SK-N-SH (cell line): Measurements from ENCODE around the gene MTURN. TPM values are rescaled to one million over a fixed set of nuclear protein-coding genes. Genes with fewer than 3 reads are reported as not detected.

Experiments
- CTCF ChIA-PET: fragments of 300-600, 350-600 bp; formaldehyde crosslinking; extraction: SDS; loops from one replicate; lab custom pipeline; 2021; lab: Yijun Ruan, JAX
- POLR2A ChIA-PET: fragments of 350-600 bp; sonication (Branson Sonifier 250); formaldehyde crosslinking; extraction: SDS; loops from one replicate; lab custom pipeline; 2020; ENCODE audit warnings: antibody characterized with exemption, inconsistent platforms; lab: Yijun Ruan, JAX
- DNase-seq: peaks from one replicate; pipeline ENCODE4 v3.0.0; 2012
- H2AFZ ChIP-seq: fragments of 200-600 bp; sonication (generic); 2 replicates; pipeline ENCODE4 v1.8.1; 2016; ENCODE audit warnings: antibody characterized with exemption, mild to moderate bottlenecking, low read depth
- H3F3A ChIP-seq: fragments of 200-600 bp; sonication (generic); replicated peaks from 2 replicates; pipeline ENCODE3; 2016; ENCODE audit warnings: antibody characterized with exemption, mild to moderate bottlenecking; ENCODE audit not compliant: insufficient read depth
- H3K27ac ChIP-seq, 2 experiments: fragments of 200-500 bp in 1 of 2; fragments of 200-600 bp in 1 of 2; sonication (Bioruptor generic) in 1 of 2; sonication (generic), shearing (Covaris generic) in 1 of 2; 2 replicates each; pipeline versions ENCODE4 v1.5.1 to v1.6.1; 2014 to 2016; ENCODE audit warnings: low read depth in 2 of 2, inconsistent platforms in 1 of 2, low read length in 1 of 2, mild to moderate bottlenecking in 1 of 2, mixed read lengths in 1 of 2
- H3K27me3 ChIP-seq: fragments of 200-600 bp; sonication (generic), shearing (Covaris generic); 2 replicates; pipeline ENCODE4 v1.6.1; 2016; ENCODE audit warnings: mixed run types; ENCODE audit not compliant: insufficient read depth
- H3K36me3 ChIP-seq, 2 experiments: fragments of 200-500 bp in 1 of 2; fragments of 200-600 bp in 1 of 2; sonication (Bioruptor generic) in 1 of 2; sonication (generic) in 1 of 2; replicated peaks in 1 of 2; 2 replicates each; pipeline versions ENCODE3 to v1.5.1; 2014 to 2016; ENCODE audit warnings: low read length in 1 of 2, mild to moderate bottlenecking in 1 of 2; ENCODE audit not compliant: insufficient read depth in 2 of 2, control insufficient read depth in 1 of 2
- H3K4me1 ChIP-seq, 2 experiments: fragments of 200-500 bp in 1 of 2; fragments of 200-600 bp in 1 of 2; sonication (Bioruptor generic) in 1 of 2; sonication (generic), shearing (Covaris generic) in 1 of 2; 2 replicates each; pipeline versions ENCODE4 v1.5.1 to v1.6.1; 2014 to 2016; ENCODE audit warnings: low read depth in 1 of 2, low read length in 1 of 2, mixed run types in 1 of 2; ENCODE audit not compliant: insufficient read depth in 2 of 2, control insufficient read depth in 1 of 2
- H3K4me2 ChIP-seq: fragments of 200-600 bp; sonication (generic), shearing (Covaris generic); 2 replicates; pipeline ENCODE4 v1.6.1; 2017; ENCODE audit warnings: mixed run types
- H3K4me3 ChIP-seq, 2 experiments: fragments of 200-500 bp in 1 of 2; fragments of 200-600 bp in 1 of 2; sonication (Bioruptor generic) in 1 of 2; sonication (generic), shearing (Covaris generic) in 1 of 2; 2 replicates each; pipeline versions ENCODE4 v1.5.1 to v1.8.1; 2014 to 2016; ENCODE audit warnings: low read depth in 2 of 2, inconsistent platforms in 1 of 2, low read length in 1 of 2, mild to moderate bottlenecking in 1 of 2, mixed read lengths in 1 of 2, moderate library complexity in 1 of 2
- H3K79me2 ChIP-seq: fragments of 200-600 bp; sonication (generic); 2 replicates; pipeline ENCODE4 v1.8.1; 2017; ENCODE audit warnings: mild to moderate bottlenecking; ENCODE audit not compliant: insufficient read depth
- H3K9ac ChIP-seq: fragments of 200-600 bp; sonication (generic); 2 replicates; pipeline ENCODE4 v1.6.1; 2017; ENCODE audit warnings: mixed run types
- H3K9me2 ChIP-seq: fragments of 200-600 bp; sonication (generic); 2 replicates; pipeline ENCODE4 v1.6.1; 2017; ENCODE audit warnings: mixed run types
- H3K9me3 ChIP-seq: fragments of 200-600 bp; sonication (generic); 2 replicates; pipeline ENCODE4 v1.6.1; 2017; ENCODE audit warnings: mixed run types, mild to moderate bottlenecking, moderate library complexity
- H4K20me1 ChIP-seq: fragments of 200-600 bp; sonication (generic); 2 replicates; pipeline ENCODE4 v1.6.1; 2017; ENCODE audit warnings: mild to moderate bottlenecking, mixed run types; ENCODE audit not compliant: insufficient read depth
- ELF1 ChIP-seq: IDR thresholded peaks from 2 replicates; pipeline ENCODE4 v1.4.0; 2012
- EP300 ChIP-seq, 2 experiments: IDR thresholded peaks; 2 replicates each; pipeline versions ENCODE4 v1.4.0 to v1.6.1; 2012; ENCODE audit warnings: borderline replicate concordance in 1 of 2, low read depth in 1 of 2, low read length in 1 of 2
- FOSL2 ChIP-seq: IDR thresholded peaks from 2 replicates; pipeline ENCODE4 v1.4.0; 2012; ENCODE audit warnings: low read depth, mild to moderate bottlenecking, moderate library complexity, borderline replicate concordance
- GATA2 ChIP-seq: sonication (generic); formaldehyde crosslinking; IDR thresholded peaks from 2 replicates; pipeline ENCODE4 v1.5.0; 2020; ENCODE audit warnings: mild to moderate bottlenecking, missing genetic modification reagents
- JUND ChIP-seq: IDR thresholded peaks from 2 replicates; pipeline ENCODE4 v1.4.0; 2012
- NFIC ChIP-seq: IDR thresholded peaks from 2 replicates; pipeline ENCODE4 v1.4.0; 2012; ENCODE audit warnings: borderline replicate concordance
- NRF1 ChIP-seq: IDR thresholded peaks from 2 replicates; pipeline ENCODE4 v1.6.1; 2012; ENCODE audit warnings: low read depth, mild to moderate bottlenecking, low read length
- REST ChIP-seq: IDR thresholded peaks from 2 replicates; pipeline ENCODE4 v1.6.1; 2012; ENCODE audit warnings: mild to moderate bottlenecking, low read depth, low read length, moderate library complexity
- USF1 ChIP-seq: IDR thresholded peaks from 2 replicates; pipeline ENCODE4 v1.4.0; 2012; ENCODE audit warnings: low read depth, borderline replicate concordance
- ZBTB33 ChIP-seq: IDR thresholded peaks from 2 replicates; pipeline ENCODE4 v1.4.0; 2012; ENCODE audit warnings: low read depth, borderline replicate concordance
- WGBS: methylation state at CpG from one replicate; pipeline ENCODE4 v1.1.6; 2017; ENCODE audit warnings: low lambda C conversion rate; 5-methylcytosine and 5-hydroxymethylcytosine counted together
- polyA plus RNA-seq, 3 experiments: library from polyadenylated mRNA; depleted of rRNA; stranded (reverse); fragments of >200 nt; gene quantifications; 2 replicates each; pipeline ENCODE4 v1.2.3, GENCODE V29; 2012

MTURN gene
- polyA plus RNA-seq, 1 of the 3 experiments (the other 2 are of a cell fraction): 9.0 TPM

- H2AFZ ChIP-seq: peak overlapping the region; percentile 77; the same call in 1 of the 2 replicates
- H4K20me1 ChIP-seq: no peaks in the 10 kb centered on the region
- H3K4me1 ChIP-seq: peaks cover 10 to 11% of the 10 kb centered on the region in 2 experiments
- no peaks in the 10 kb centered on the region for H3K9me3 ChIP-seq
- H3K9ac ChIP-seq: peak overlapping the region; percentile 11
- peaks cover 0 to 4% of the 10 kb centered on the region in 2 experiments for H3K36me3 ChIP-seq
- H3K79me2 ChIP-seq: no peaks in the 10 kb centered on the region
- H3K4me3 ChIP-seq: peak overlapping the region in 1 of 2 experiments; percentile 35; a peak in 1 of 4 replicates
- H3F3A ChIP-seq: peaks cover 9% of the 10 kb centered on the region
- H3K9me2 ChIP-seq: no peaks in the 10 kb centered on the region
- H3K27ac ChIP-seq: peak overlapping the region; percentile 4 to 77; a peak in 3 of 4 replicates
- ChIA-PET POLR2A (no interaction called here), CTCF (interaction anchor here (1.0 to 2.5 kb wide), 14 partner anchors 8 to 576 kb away, joined by 3 to 38 read pairs (median 4); partner anchors contain the start of gene MTURN)
- 81% methylated on average over 13 of the region's 13 CpGs for WGBS
- no peak for TF ChIP-seq EP300 (IDR thresholded peaks at IDR 0.05; ENCODE audit: borderline replicate concordance in 1 of 2, low read depth in 1 of 2, low read length in 1 of 2)
- no peak for TF ChIP-seq NFIC
- no peak for TF ChIP-seq ZBTB33
- TF ChIP-seq NRF1: no peak
- TF ChIP-seq REST: no peak
- no peak for TF ChIP-seq JUND
- no peak for TF ChIP-seq FOSL2
- no peak for TF ChIP-seq USF1
- no peak for TF ChIP-seq ELF1
- no peak for TF ChIP-seq GATA2 (CRISPR knock-in tag)
- no peaks in the 10 kb centered on the region for H3K27me3 ChIP-seq
- H3K4me2 ChIP-seq: peak overlapping the region; percentile 73
- DNase-seq: no peak
Observed at GRCh38 chr7:30163231-30163894, 28.6 kb downstream of the MTURN start.
